Heart left ventricle (tissue), 13 donors: ENCODE data around the gene GUCD1.
"Not testable (repeated sequence)": the region's sequence is repeated elsewhere in the genome, so short reads cannot be mapped to it uniquely, and the experiment has no call there.

Experiments used
- CTCF ChIP-seq, 12 donors: fragments of 200-600 bp; sonication (generic) in 4 of 12; IDR thresholded peaks; one replicate each; pipeline versions ENCODE4 v1.5.0 to v1.8.0; 2018 to 2022; ENCODE audit warnings: antibody characterized with exemption in 12 of 12, mild to moderate bottlenecking in 5 of 12
- POLR2A ChIP-seq, 2 donors: fragments of 450-650 bp; IDR thresholded peaks; one replicate each; pipeline ENCODE4 v1.6.1; 2017; ENCODE audit warnings: antibody characterized with exemption in 2 of 2, mild to moderate bottlenecking in 2 of 2, moderate library complexity in 2 of 2
- donor health status: ischemic (EF 13 %, LVEDD 7.1; RV severe dilation, severe dysfunction).
- donor health status: DM: no; HTN: yes; CAD: no.
- donor health status: DM: no; HTN: no; CAD: no.
- donor health status: ischemic (EF 25% LVEDD 6.9; RV normal size, moderate dysfunction).
- donor health status: ischemic (EF 25% LVEDD 5.7; RV mildly dilated, moderate dysfunction).
- donor health status: ischemic (EF 35%, LVEDD 5.7; RV mildly dilated, moderate dysfunction).
- donor health status: nonischemic (EF 11% LVEDD 7.7; RV severe dilation, severe dysfunction).
- donor health status: DM: yes; HTN: yes; CAD: no.
- donor health status: PGD.
- donor health status: ischemic (EF 29% LVEDD 5.4; RV normal size, mild dysfunction).
- donor health status: nonischemic (EF 23%, LVEDD 6.1; RV moderate dilation, normal function).

- not testable (repeated sequence) for TF ChIP-seq CTCF, POLR2A (IDR thresholded peaks at IDR 0.05)
These were observed 38.6 kb upstream of the GUCD1 start for GRCh38 chr22:24593559-24593835.
